ENCODE results near the gene DNAJC3. TPM values are rescaled to one million over a fixed set of nuclear protein-coding genes. Genes with fewer than 3 reads are reported as not detected.

Gene DNAJC3
- total and polyA plus RNA-seq, 2 of the 13 experiments (the other 11 are each of a cell fraction or from before 2014, with no cell fraction given): 10.4 to 48.2 TPM

DNA sequence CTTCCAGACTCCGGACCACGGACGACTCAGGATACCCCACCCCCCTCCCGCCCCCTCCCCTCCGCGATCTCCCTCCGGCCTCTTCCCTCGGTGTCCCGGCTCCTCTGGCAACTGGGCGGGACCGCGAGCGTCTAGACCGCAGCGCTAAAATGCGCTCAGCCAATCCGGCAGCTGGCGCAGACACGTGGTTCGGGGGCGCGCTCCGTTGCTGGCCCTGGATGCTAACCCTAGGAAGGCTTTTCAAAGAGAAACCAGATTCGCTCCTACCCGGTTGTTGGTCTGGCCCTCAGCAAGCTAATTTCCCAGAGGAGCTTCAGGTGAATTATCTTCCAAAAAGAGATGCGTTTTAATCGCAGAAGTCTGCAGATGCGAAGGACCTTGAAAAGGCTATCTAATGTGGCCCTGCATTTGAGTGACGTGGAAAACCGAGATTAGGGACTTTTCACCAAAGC lies 32.3 kb upstream of the DNAJC3 start, which contains the start of gene DZIP1 (continued):
- TF ChIP-seq ZBTB33 (CRISPR knock-in tag; IDR thresholded peaks at IDR 0.05): no peak
- peak; percentile 67 for TF ChIP-seq TAF1 (CRISPR knock-in tag; IDR thresholded peaks at IDR 0.05)
- TF ChIP-seq, protein P1, sequence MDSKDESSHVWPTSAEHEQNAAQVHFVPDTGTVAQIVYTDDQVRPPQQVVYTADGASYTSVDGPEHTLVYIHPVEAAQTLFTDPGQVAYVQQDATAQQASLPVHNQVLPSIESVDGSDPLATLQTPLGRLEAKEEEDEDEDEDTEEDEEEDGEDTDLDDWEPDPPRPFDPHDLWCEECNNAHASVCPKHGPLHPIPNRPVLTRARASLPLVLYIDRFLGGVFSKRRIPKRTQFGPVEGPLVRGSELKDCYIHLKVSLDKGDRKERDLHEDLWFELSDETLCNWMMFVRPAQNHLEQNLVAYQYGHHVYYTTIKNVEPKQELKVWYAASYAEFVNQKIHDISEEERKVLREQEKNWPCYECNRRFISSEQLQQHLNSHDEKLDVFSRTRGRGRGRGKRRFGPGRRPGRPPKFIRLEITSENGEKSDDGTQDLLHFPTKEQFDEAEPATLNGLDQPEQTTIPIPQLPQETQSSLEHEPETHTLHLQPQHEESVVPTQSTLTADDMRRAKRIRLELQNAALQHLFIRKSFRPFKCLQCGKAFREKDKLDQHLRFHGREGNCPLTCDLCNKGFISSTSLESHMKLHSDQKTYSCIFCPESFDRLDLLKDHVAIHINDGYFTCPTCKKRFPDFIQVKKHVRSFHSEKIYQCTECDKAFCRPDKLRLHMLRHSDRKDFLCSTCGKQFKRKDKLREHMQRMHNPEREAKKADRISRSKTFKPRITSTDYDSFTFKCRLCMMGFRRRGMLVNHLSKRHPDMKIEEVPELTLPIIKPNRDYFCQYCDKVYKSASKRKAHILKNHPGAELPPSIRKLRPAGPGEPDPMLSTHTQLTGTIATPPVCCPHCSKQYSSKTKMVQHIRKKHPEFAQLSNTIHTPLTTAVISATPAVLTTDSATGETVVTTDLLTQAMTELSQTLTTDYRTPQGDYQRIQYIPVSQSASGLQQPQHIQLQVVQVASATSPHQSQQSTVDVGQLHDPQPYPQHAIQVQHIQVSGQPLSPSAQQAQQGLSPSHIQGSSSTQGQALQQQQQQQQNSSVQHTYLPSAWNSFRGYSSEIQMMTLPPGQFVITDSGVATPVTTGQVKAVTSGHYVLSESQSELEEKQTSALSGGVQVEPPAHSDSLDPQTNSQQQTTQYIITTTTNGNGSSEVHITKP (CRISPR knock-in tag; IDR thresholded peaks at IDR 0.05; ENCODE audit: low read depth): no peak
- no peak for TF ChIP-seq ZNF256 (CRISPR knock-in tag; conservative IDR thresholded peaks at IDR 0.05)
- no peak for TF ChIP-seq KDM3A (CRISPR knock-in tag; IDR thresholded peaks at IDR 0.05; ENCODE audit: low read depth)
- no peak for TF ChIP-seq RARG (CRISPR knock-in tag; IDR thresholded peaks at IDR 0.05; ENCODE audit: low read depth)
- TF ChIP-seq MZF1 (CRISPR knock-in tag; IDR thresholded peaks at IDR 0.05; ENCODE audit: borderline replicate concordance): no peak
- TF ChIP-seq POLR2G (IDR thresholded peaks at IDR 0.05; ENCODE audit: low read depth, low read length): peak; percentile 66
- no peak for TF ChIP-seq NFIB (CRISPR knock-in tag; IDR thresholded peaks at IDR 0.05; ENCODE audit: borderline replicate concordance)
- peak; percentile 82 for TF ChIP-seq NFYB (CRISPR knock-in tag; IDR thresholded peaks at IDR 0.05)
- TF ChIP-seq, protein P2, sequence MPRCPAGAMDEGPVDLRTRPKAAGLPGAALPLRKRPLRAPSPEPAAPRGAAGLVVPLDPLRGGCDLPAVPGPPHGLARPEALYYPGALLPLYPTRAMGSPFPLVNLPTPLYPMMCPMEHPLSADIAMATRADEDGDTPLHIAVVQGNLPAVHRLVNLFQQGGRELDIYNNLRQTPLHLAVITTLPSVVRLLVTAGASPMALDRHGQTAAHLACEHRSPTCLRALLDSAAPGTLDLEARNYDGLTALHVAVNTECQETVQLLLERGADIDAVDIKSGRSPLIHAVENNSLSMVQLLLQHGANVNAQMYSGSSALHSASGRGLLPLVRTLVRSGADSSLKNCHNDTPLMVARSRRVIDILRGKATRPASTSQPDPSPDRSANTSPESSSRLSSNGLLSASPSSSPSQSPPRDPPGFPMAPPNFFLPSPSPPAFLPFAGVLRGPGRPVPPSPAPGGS (CRISPR knock-in tag; IDR thresholded peaks at IDR 0.05): no peak
- TF ChIP-seq NR2C2 (CRISPR knock-in tag; IDR thresholded peaks at IDR 0.05; ENCODE audit: borderline replicate concordance): no peak
- TF ChIP-seq TBP (CRISPR knock-in tag; IDR thresholded peaks at IDR 0.05): no peak
- TF ChIP-seq HMGXB3 (CRISPR knock-in tag; IDR thresholded peaks at IDR 0.05; ENCODE audit: borderline replicate concordance): no peak
- TF ChIP-seq ZNF83 (CRISPR knock-in tag; IDR thresholded peaks at IDR 0.05; ENCODE audit: borderline replicate concordance): no peak
- no peak for TF ChIP-seq ZKSCAN8 (CRISPR knock-in tag; IDR thresholded peaks at IDR 0.05; ENCODE audit: borderline replicate concordance)
- TF ChIP-seq TCF7 (IDR thresholded peaks at IDR 0.05; ENCODE audit: low read depth): no peak
- TF ChIP-seq SP2 (CRISPR knock-in tag; IDR thresholded peaks at IDR 0.05): no peak
- 0 out of 2 replicates have a peak, but pooled peaks have one; percentile 27 for TF ChIP-seq PHF20 (CRISPR knock-in tag; IDR thresholded peaks at IDR 0.05)
- no peak for TF ChIP-seq ZNF121 (CRISPR knock-in tag; IDR thresholded peaks at IDR 0.05)
